GM18909 (cell line): ENCODE measurements around the gene MXI1.
"Not testable (repeated sequence)": the region's sequence is repeated elsewhere in the genome, so short reads cannot be mapped to it uniquely, and the experiment has no call there.

Experiments used
- ATAC-seq: cut with Tn5 transposase; IDR thresholded peaks from one replicate; pipeline ENCODE4 v1.9.1; 2021; ENCODE audit warnings: mild to moderate bottlenecking; ENCODE audit not compliant: unreplicated experiment, poor library complexity

The MXI1 gene

GRCh38 chr10:110306452-110306768 is 99.0 kb downstream of the MXI1 start:
- no peak for ATAC-seq

GRCh38 chr10:110307805-110308204 is 100.4 kb downstream of the MXI1 start:
- ATAC-seq: no peak

GRCh38 chr10:110310741-110311140 is 103.3 kb downstream of the MXI1 start:
- no peak for ATAC-seq

GRCh38 chr10:110311357-110311949 is 104.0 kb downstream of the MXI1 start:
- peak; percentile 55 for ATAC-seq

GRCh38 chr10:110312206-110312605 is 104.8 kb downstream of the MXI1 start:
- ATAC-seq: no peak

- ATAC-seq: no peak
Observed at GRCh38 chr10:110313674-110314073, 106.3 kb downstream of the MXI1 start.

- no peak for ATAC-seq
Observed at GRCh38 chr10:110317866-110318850, 110.8 kb downstream of the MXI1 start.

- no peak for ATAC-seq
Observed at GRCh38 chr10:110321869-110322620, 114.6 kb downstream of the MXI1 start.

GRCh38 chr10:110323503-110323902 is 116.1 kb downstream of the MXI1 start:
- ATAC-seq: no peak

- peak; percentile 62 for ATAC-seq
Observed at GRCh38 chr10:110324201-110324804, 116.9 kb downstream of the MXI1 start.

GRCh38 chr10:110324805-110325280 is 117.4 kb downstream of the MXI1 start:
- peak; percentile 61 for ATAC-seq

- ATAC-seq: no peak
Observed at GRCh38 chr10:110326351-110327032, 119.1 kb downstream of the MXI1 start.

GRCh38 chr10:110327262-110327914 is 120.0 kb downstream of the MXI1 start:
- no peak for ATAC-seq

GRCh38 chr10:110330675-110331074 is 123.3 kb downstream of the MXI1 start:
- ATAC-seq: no peak

- ATAC-seq: not testable (repeated sequence)
Observed at GRCh38 chr10:110331226-110331795, 123.9 kb downstream of the MXI1 start.

- ATAC-seq: no peak
Observed at GRCh38 chr10:110334061-110334656, 126.8 kb downstream of the MXI1 start.

GRCh38 chr10:110335314-110336064 is 128.1 kb downstream of the MXI1 start:
- ATAC-seq: no peak
